H1 (cell line): ENCODE data around the gene C1QL2. TPM values are rescaled to one million over a fixed set of nuclear protein-coding genes. Genes with fewer than 3 reads are reported as not detected.

Source experiments
- CTCF ChIA-PET: fragments of 300-600 bp; sonication (Branson Sonifier 250); formaldehyde crosslinking; loops from one replicate; lab custom pipeline; 2021; ENCODE audit not compliant: partially characterized antibody; lab: Charles Lee
- POLR2A ChIA-PET: fragments of 300-600 bp; sonication (Branson Sonifier 250); formaldehyde crosslinking; loops from one replicate; lab custom pipeline; 2021; ENCODE audit warnings: inconsistent platforms; ENCODE audit not compliant: partially characterized antibody; lab: Charles Lee
- DNase-seq, 2 experiments: peaks; one replicate each; pipeline versions ENCODE4 v3.0.0 to v3.0.0-alpha.2; 2010 to 2022; ENCODE audit warnings: low spot score in 2 of 2, low read depth in 1 of 2, mixed read lengths in 1 of 2
- FAIRE-seq: peaks from 2 replicates; lab custom pipeline; 2011; peaks lifted over from hg19 to GRCh38; lab: Jason Lieb, UNC
- H2AFZ ChIP-seq: 2 replicates; pipeline ENCODE4 v1.8.1; 2012; ENCODE audit warnings: low read length, inconsistent platforms
- H2AK5ac ChIP-seq: 2 replicates; pipeline ENCODE4 v1.6.1; 2013; ENCODE audit warnings: low read depth, low read length
- H2BK120ac ChIP-seq: replicated peaks from 2 replicates; pipeline ENCODE3; 2013; ENCODE audit warnings: low read depth, low read length, inconsistent platforms
- H2BK12ac ChIP-seq: 2 replicates; pipeline ENCODE4 v1.6.1; 2013; ENCODE audit warnings: low read depth, low read length
- H2BK15ac ChIP-seq: 2 replicates; pipeline ENCODE4 v1.6.1; 2013; ENCODE audit warnings: low read length
- H2BK20ac ChIP-seq: 2 replicates; pipeline ENCODE4 v1.6.1; 2013; ENCODE audit warnings: low read length
- H2BK5ac ChIP-seq: 2 replicates; pipeline ENCODE4 v1.6.1; 2013; ENCODE audit warnings: low read depth, low read length
- H3K14ac ChIP-seq: 2 replicates; pipeline ENCODE4 v1.6.1; 2013; ENCODE audit warnings: inconsistent platforms; ENCODE audit not compliant: insufficient read length
- H3K18ac ChIP-seq: 2 replicates; pipeline ENCODE4 v1.6.1; 2013; ENCODE audit warnings: low read length; ENCODE audit errors: extremely low read depth
- H3K23ac ChIP-seq: 2 replicates; pipeline ENCODE4 v1.6.1; 2013; ENCODE audit warnings: inconsistent platforms; ENCODE audit not compliant: insufficient read length
- H3K23me2 ChIP-seq: 2 replicates; pipeline ENCODE4 v1.6.1; 2013; ENCODE audit warnings: low read depth, low read length
- H3K27ac ChIP-seq: 2 replicates; pipeline ENCODE4 v1.6.1; 2011; ENCODE audit warnings: low read depth, low read length, inconsistent platforms
- H3K27me3 ChIP-seq, 4 experiments: replicated peaks in 1 of 4; 1 replicate in 1 of 4; 2 replicates in 3 of 4; pipeline versions ENCODE4 v1.6.1 to v1.8.1; 2011 to 2013; ENCODE audit warnings: low read length in 3 of 4, mild to moderate bottlenecking in 3 of 4, inconsistent platforms in 2 of 4, mixed read lengths in 2 of 4, moderate library complexity in 1 of 4; ENCODE audit not compliant: control insufficient read depth in 3 of 4, insufficient read depth in 3 of 4; ENCODE audit errors: extremely low read depth in 1 of 4
- H3K36me3 ChIP-seq, 4 experiments: 2 replicates each; pipeline versions ENCODE4 v1.6.1 to v1.8.1; 2011 to 2013; ENCODE audit warnings: mild to moderate bottlenecking in 4 of 4, low read length in 3 of 4, moderate library complexity in 2 of 4, control low read depth in 1 of 4, inconsistent platforms in 1 of 4; ENCODE audit not compliant: insufficient read depth in 4 of 4, control insufficient read depth in 2 of 4
- H3K4ac ChIP-seq: replicated peaks from 2 replicates; pipeline ENCODE3; 2013; ENCODE audit warnings: low read length, low read depth, mixed read lengths, inconsistent platforms; ENCODE audit not compliant: insufficient read length
- H3K4me1 ChIP-seq, 4 experiments: replicated peaks in 1 of 4; 1 replicate in 1 of 4; 2 replicates in 3 of 4; pipeline versions ENCODE4 v1.6.1 to v1.8.1; 2011 to 2013; ENCODE audit warnings: low read length in 3 of 4, inconsistent platforms in 2 of 4, mixed read lengths in 1 of 4; ENCODE audit not compliant: insufficient read depth in 4 of 4, control insufficient read depth in 3 of 4
- H3K4me2 ChIP-seq, 2 experiments: 2 replicates each; pipeline versions ENCODE4 v1.6.1 to v1.8.1; 2011 to 2013; ENCODE audit warnings: low read depth in 2 of 2, low read length in 2 of 2, control low read depth in 1 of 2, inconsistent platforms in 1 of 2, mild to moderate bottlenecking in 1 of 2; ENCODE audit not compliant: insufficient read depth in 1 of 2
- H3K4me3 ChIP-seq, 4 experiments: fragments of 200-600, 300-600 bp in 1 of 4; sonication (generic), shearing (Covaris generic), sonication (Bioruptor Twin) in 1 of 4; 2 replicates each; pipeline versions ENCODE4 v1.5.1 to v1.8.1; 2011 to 2016; ENCODE audit warnings: low read length in 4 of 4, low read depth in 3 of 4, control low read depth in 2 of 4, inconsistent platforms in 2 of 4, mild to moderate bottlenecking in 2 of 4, mixed read lengths in 1 of 4, moderate library complexity in 1 of 4; ENCODE audit not compliant: insufficient read depth in 2 of 4; ENCODE audit errors: extremely low read depth in 1 of 4
- H3K56ac ChIP-seq: replicated peaks from 2 replicates; pipeline ENCODE3; 2013; ENCODE audit warnings: low read depth, mild to moderate bottlenecking, mixed read lengths, low read length, inconsistent platforms; ENCODE audit not compliant: insufficient read length
- H3K79me1 ChIP-seq: 2 replicates; pipeline ENCODE4 v1.6.1; 2013; ENCODE audit warnings: low read depth, low read length, control low read depth
- H3K79me2 ChIP-seq, 2 experiments: 2 replicates each; pipeline versions ENCODE4 v1.6.1 to v1.8.1; 2012 to 2013; ENCODE audit warnings: low read length in 2 of 2, mild to moderate bottlenecking in 2 of 2, inconsistent platforms in 1 of 2; ENCODE audit not compliant: insufficient read depth in 2 of 2, control insufficient read depth in 1 of 2
- H3K9ac ChIP-seq, 4 experiments: replicated peaks in 1 of 4; 1 replicate in 1 of 4; 2 replicates in 3 of 4; pipeline versions ENCODE4 v1.6.1 to v1.8.1; 2011 to 2013; ENCODE audit warnings: low read depth in 3 of 4, low read length in 3 of 4, control low read depth in 2 of 4, mild to moderate bottlenecking in 2 of 4, moderate library complexity in 2 of 4, inconsistent platforms in 1 of 4; ENCODE audit errors: extremely low read depth in 1 of 4
- H3K9me3 ChIP-seq, 2 experiments: 2 replicates each; pipeline versions ENCODE4 v1.6.1 to v1.8.1; 2012 to 2013; ENCODE audit warnings: mild to moderate bottlenecking in 2 of 2, moderate library complexity in 2 of 2, control low read depth in 1 of 2, inconsistent platforms in 1 of 2, low read depth in 1 of 2, low read length in 1 of 2, mixed read lengths in 1 of 2; ENCODE audit not compliant: insufficient read depth in 2 of 2
- H4K20me1 ChIP-seq, 2 experiments: replicated peaks in 1 of 2; 2 replicates each; pipeline versions ENCODE3 to v1.8.1; 2011 to 2013; ENCODE audit warnings: inconsistent platforms in 2 of 2, low read length in 2 of 2, mild to moderate bottlenecking in 1 of 2; ENCODE audit not compliant: insufficient read depth in 2 of 2, control insufficient read depth in 1 of 2
- H4K5ac ChIP-seq: 2 replicates; pipeline ENCODE4 v1.6.1; 2013; ENCODE audit warnings: low read length, low read depth, mixed read lengths, inconsistent platforms; ENCODE audit not compliant: insufficient read length
- H4K8ac ChIP-seq: 2 replicates; pipeline ENCODE4 v1.8.0; 2013; ENCODE audit warnings: mild to moderate bottlenecking, moderate library complexity, low read length, inconsistent platforms; ENCODE audit not compliant: insufficient read depth; ENCODE audit errors: extremely low read depth
- H4K91ac ChIP-seq: replicated peaks from 2 replicates; pipeline ENCODE3; 2013; ENCODE audit warnings: low read length, mixed read lengths, inconsistent platforms; ENCODE audit not compliant: insufficient read length
- HDAC2 ChIP-seq, 2 experiments: fragments of 300-600 bp in 1 of 2; sonication (generic) in 1 of 2; IDR thresholded peaks; 2 replicates each; pipeline ENCODE4 v1.6.1; 2011 to 2012; ENCODE audit warnings: low read depth in 2 of 2, low read length in 2 of 2, mild to moderate bottlenecking in 2 of 2, moderate library complexity in 2 of 2, borderline replicate concordance in 1 of 2, inconsistent platforms in 1 of 2
- KDM1A ChIP-seq: fragments of 200-600, 300-600 bp; sonication (generic); IDR thresholded peaks from 2 replicates; pipeline ENCODE4 v1.7.1; 2016; ENCODE audit warnings: mild to moderate bottlenecking, low read length, borderline replicate concordance
- RXRA ChIP-seq: IDR thresholded peaks from 2 replicates; pipeline ENCODE4 v1.6.1; 2011; ENCODE audit warnings: low read depth, mild to moderate bottlenecking, low read length, moderate library complexity; ENCODE audit not compliant: insufficient read depth
- SIRT6 ChIP-seq: IDR thresholded peaks from one replicate; pipeline ENCODE4 v1.7.1; 2012; ENCODE audit warnings: low read length, inconsistent platforms
- TAF7 ChIP-seq: optimal IDR thresholded peaks from 2 replicates; pipeline ENCODE3; 2011; ENCODE audit warnings: low read depth, mild to moderate bottlenecking, inconsistent platforms, low read length, moderate library complexity, borderline replicate concordance
- WGBS, 2 experiments: shearing (Covaris generic) in 1 of 2; methylation state at CpG; one replicate each; pipeline versions ENCODE4 v1.1.6 to v1.1.7; 2013 to 2015; ENCODE audit warnings: low lambda C conversion rate in 2 of 2, mixed read lengths in 2 of 2, inconsistent platforms in 1 of 2, low coverage in 1 of 2, missing lambda C conversion rate in 1 of 2; ENCODE audit not compliant: insufficient replicate concordance in 2 of 2, insufficient coverage in 1 of 2, insufficient read length in 1 of 2; ENCODE audit errors: extremely low coverage in 1 of 2, missing lambda C conversion rate in 1 of 2; 5-methylcytosine and 5-hydroxymethylcytosine counted together
- polyA plus RNA-seq, 7 experiments: library from polyadenylated mRNA; depleted of rRNA in 3 of 7; stranded (reverse) in 5 of 7; unstranded in 2 of 7; fragments of >200 nt in 5 of 7; fragments of 200-250 nt in 2 of 7; gene quantifications; 1 replicate in 5 of 7; 2 replicates in 1 of 7; 4 replicates in 1 of 7; pipeline versions ENCODE4 v1.2.1 to v1.2.3, GENCODE V29; 2011 to 2013; ENCODE audit warnings: missing spikeins in 2 of 7, mixed read lengths in 2 of 7
- total RNA-seq: library from RNA; stranded (reverse); fragmentation: NEBNext Ultra II Directional; extraction: Animal tissue kit (Norgen Biotek cat#: 25700); gene quantifications from 2 replicates; pipeline ENCODE4 v1.2.1, GENCODE V29; 2021
- TF ChIP-seq, protein P1 (sequence below): IDR thresholded peaks from 2 replicates; pipeline ENCODE4 v1.6.1; 2012; ENCODE audit warnings: inconsistent platforms

The C1QL2 gene
- total and polyA plus RNA-seq, 2 of the 8 experiments (the other 6 are each of a cell fraction or from before 2014, with no cell fraction given): 0.80 to 0.88 TPM

DNA sequence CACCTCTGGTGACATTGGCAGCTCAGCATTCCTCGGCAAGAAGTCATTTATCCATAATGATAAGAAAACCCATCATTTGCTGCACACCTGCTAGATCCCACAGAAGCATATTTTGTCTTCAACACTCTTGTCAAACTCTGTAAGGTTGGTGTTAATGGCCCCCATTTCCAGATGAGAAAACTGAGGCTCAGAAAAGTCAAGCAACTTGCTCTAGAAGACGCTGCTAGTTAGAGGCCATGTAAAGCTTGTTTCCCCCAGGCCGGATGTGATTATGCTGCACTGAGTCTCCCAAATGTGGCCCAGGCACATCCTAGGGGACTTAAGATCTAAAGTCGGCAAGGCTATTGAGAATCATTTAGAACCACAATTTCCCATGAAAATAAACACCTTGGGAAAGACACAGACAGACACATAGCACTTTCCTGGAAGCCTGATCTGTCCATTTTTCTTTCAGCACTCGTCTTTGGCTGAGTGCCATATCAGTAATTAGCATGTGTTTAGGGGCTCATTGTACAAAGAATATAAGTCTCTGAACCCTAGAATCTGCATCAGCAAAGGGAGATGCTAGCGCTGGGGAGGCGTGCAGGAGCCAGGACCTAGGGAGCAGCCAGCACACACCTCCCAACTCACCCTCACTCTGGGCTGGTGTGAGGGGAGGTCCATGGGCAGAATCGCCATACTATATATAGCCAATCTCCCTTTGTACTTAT, 39.3 kb downstream of the C1QL2 start:
- no peak overlapping the region for H2BK120ac ChIP-seq
- TF ChIP-seq RXRA: no peak
- peak in 1 of 2 experiments; percentile 82; a peak in 1 of 4 replicates for TF ChIP-seq HDAC2 (IDR thresholded peaks at IDR 0.05; ENCODE audit: borderline replicate concordance in 1 of 2, low read depth in 2 of 2, low read length in 2 of 2)
- TF ChIP-seq KDM1A: peak; percentile 97
- TF ChIP-seq, protein P1, sequence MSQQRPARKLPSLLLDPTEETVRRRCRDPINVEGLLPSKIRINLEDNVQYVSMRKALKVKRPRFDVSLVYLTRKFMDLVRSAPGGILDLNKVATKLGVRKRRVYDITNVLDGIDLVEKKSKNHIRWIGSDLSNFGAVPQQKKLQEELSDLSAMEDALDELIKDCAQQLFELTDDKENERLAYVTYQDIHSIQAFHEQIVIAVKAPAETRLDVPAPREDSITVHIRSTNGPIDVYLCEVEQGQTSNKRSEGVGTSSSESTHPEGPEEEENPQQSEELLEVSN: no peak
- TF ChIP-seq TAF7: no peak
- no peak for TF ChIP-seq SIRT6
- H2AK5ac ChIP-seq: peak overlapping the region; percentile 66; the same call in 1 of the 2 replicates
- no peaks in the 10 kb centered on the region for H3K36me3 ChIP-seq
- peak overlapping the region; percentile 60; the same call in 1 of the 2 replicates for H2BK12ac ChIP-seq
- WGBS, 2 experiments: 65% methylated on average over 8 of the region's 8 CpGs; no CpG with 5 or more reads in 1 of the 2 experiments
- H3K23me2 ChIP-seq: no peaks in the 10 kb centered on the region
- no peak overlapping the region for H3K9ac ChIP-seq
- H3K56ac ChIP-seq: no peak overlapping the region
- no peaks in the 10 kb centered on the region for H3K79me1 ChIP-seq
- peaks cover 0 to 3% (median 0%) of the 10 kb centered on the region in 4 experiments; a peak in 3 of 7 replicates for H3K27me3 ChIP-seq
- H3K23ac ChIP-seq: no peak overlapping the region
- POLR2A ChIA-PET: no interaction called here
- H2BK15ac ChIP-seq: no peak overlapping the region
- no peak overlapping the region for H4K91ac ChIP-seq
- DNase-seq (peak in 1 of 2 experiments; percentile 40), FAIRE-seq (no peak)
- H3K9me3 ChIP-seq: no peaks in the 10 kb centered on the region
- no peak overlapping the region for H3K4ac ChIP-seq
- no peak overlapping the region for H2AFZ ChIP-seq
- no peak overlapping the region for H4K5ac ChIP-seq
- H3K4me1 ChIP-seq: peaks cover 10 to 26% (median 17%) of the 10 kb centered on the region in 4 experiments
- no peaks in the 10 kb centered on the region for H3K79me2 ChIP-seq
- H2BK20ac ChIP-seq: no peak overlapping the region
- no peak overlapping the region for H3K14ac ChIP-seq
- H3K27ac ChIP-seq: no peak overlapping the region
- H3K18ac ChIP-seq: no peak overlapping the region
- no peak overlapping the region for H3K4me3 ChIP-seq
- no peak overlapping the region for H2BK5ac ChIP-seq
- H3K4me2 ChIP-seq: peak overlapping the region; percentile 4 to 39; a peak in 2 of 4 replicates
- no peak overlapping the region for H4K8ac ChIP-seq
- no peaks in the 10 kb centered on the region for H4K20me1 ChIP-seq
- CTCF ChIA-PET: interaction anchor here (0.6 to 5.1 kb wide), 4 partner anchors 15 to 237 kb away, joined by 3 to 26 read pairs (median 3); no protein-coding TSS in a partner anchor
